Prostate gland (tissue), 2 donors: ENCODE measurements around the gene DAAM1.

Source experiments
- POLR2A ChIP-seq: fragments of 450-650 bp; IDR thresholded peaks from one replicate; pipeline ENCODE4 v1.6.1; 2016; ENCODE audit warnings: antibody characterized with exemption, mild to moderate bottlenecking
- TF ChIP-seq, protein P1 (sequence below), 4 experiments: fragments of 200-600 bp in 2 of 4; fragments of 450-650 bp in 2 of 4; sonication (generic) in 2 of 4; IDR thresholded peaks; 1 replicate in 3 of 4; 2 replicates in 1 of 4; pipeline ENCODE4 v1.5.1; 2016 to 2019; ENCODE audit warnings: antibody characterized with exemption in 4 of 4, mild to moderate bottlenecking in 2 of 4, moderate library complexity in 2 of 4

DNA sequence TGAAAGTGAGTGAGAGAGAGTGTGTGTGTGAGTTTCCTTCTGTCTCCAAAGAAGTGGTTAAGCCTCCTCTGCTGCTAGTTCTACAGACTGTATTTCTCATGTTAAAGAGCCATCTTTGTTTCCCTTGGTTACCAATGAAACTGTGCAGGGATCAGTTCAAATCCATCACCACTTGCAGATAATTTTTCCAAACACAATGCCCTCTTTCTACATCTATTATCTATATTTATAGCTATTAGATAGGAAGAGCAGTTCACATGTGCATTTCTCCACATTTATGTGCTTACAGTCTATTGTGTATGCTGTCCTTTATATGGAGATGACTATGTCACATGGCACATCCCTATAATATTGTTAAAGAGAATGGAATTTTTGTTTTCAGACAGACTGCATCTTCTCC is 2.2 kb upstream of the DAAM1 start:
- TF ChIP-seq, protein P1, sequence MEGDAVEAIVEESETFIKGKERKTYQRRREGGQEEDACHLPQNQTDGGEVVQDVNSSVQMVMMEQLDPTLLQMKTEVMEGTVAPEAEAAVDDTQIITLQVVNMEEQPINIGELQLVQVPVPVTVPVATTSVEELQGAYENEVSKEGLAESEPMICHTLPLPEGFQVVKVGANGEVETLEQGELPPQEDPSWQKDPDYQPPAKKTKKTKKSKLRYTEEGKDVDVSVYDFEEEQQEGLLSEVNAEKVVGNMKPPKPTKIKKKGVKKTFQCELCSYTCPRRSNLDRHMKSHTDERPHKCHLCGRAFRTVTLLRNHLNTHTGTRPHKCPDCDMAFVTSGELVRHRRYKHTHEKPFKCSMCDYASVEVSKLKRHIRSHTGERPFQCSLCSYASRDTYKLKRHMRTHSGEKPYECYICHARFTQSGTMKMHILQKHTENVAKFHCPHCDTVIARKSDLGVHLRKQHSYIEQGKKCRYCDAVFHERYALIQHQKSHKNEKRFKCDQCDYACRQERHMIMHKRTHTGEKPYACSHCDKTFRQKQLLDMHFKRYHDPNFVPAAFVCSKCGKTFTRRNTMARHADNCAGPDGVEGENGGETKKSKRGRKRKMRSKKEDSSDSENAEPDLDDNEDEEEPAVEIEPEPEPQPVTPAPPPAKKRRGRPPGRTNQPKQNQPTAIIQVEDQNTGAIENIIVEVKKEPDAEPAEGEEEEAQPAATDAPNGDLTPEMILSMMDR (IDR thresholded peaks at IDR 0.05) = no peak
- no peak for TF ChIP-seq POLR2A
